Stimulated activated CD4-positive, alpha-beta T cell treated with anti-CD3 and anti-CD28 coated beads, Interleukin-15, amount 100 ng/mL, for 24 hours (primary cell): Measurements from ENCODE around the gene PFAS.

ENCODE experiments used
- DNase-seq: peaks from one replicate; pipeline ENCODE4 v3.0.0-alpha.2; 2020

The PFAS gene

GRCh38 chr17:8312726-8313600 is 63.9 kb downstream of the PFAS start:
- DNase-seq: no peak

- DNase-seq: no peak
Observed at GRCh38 chr17:8314797-8315763, 66.0 kb downstream of the PFAS start.

GRCh38 chr17:8315764-8316217 is 66.7 kb downstream of the PFAS start:
- no peak for DNase-seq

GRCh38 chr17:8318010-8318935 is 69.2 kb downstream of the PFAS start:
- DNase-seq: no peak
